ENCODE results near the gene STK33.
A peak's percentile ranks its signal among the peaks of the same experiment; 100 is the strongest.
"Not testable (repeated sequence)": the region's sequence is repeated elsewhere in the genome, so short reads cannot be mapped to it uniquely, and the experiment has no call there.

The STK33 gene

DNA sequence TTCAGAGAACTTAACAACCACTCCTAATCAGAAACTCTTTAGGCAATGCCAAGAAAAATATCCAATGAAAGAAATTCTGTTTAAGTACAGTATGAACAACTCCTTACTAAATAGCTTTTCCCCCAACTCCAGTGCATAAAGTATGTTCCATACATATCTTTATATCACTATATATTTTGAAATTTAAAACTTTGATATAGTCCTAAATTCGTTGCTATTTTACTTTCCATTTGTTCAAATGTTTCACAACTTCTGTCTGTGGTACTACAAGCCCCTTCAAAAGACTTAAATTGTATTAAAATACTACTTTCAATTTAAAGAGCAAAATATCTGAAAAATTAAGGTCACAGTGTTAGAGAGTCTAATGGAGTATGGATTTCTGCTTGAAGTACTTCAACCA lies 52.6 kb downstream of the STK33 start:
- no peak for DNase-seq

DNA sequence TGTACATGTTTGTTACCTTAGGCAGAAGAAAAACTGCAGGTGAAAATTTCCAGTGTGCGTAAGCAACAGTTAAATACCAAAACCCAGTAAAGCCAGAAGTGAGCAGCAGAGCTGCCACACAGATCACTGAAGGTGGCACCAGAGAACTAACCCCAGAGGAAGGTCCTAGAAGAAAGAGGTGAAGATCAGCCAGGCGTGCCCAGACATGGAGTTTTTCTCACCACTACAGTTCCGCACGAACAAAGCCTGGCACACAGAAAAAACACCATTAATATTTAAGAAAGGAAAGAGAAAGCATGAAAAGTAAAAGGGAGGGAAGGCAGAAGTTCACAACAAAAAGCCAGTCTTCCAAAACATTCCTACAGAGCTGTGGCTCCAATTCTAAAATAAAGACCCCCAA lies 60.7 kb downstream of the STK33 start:
- no peak for DNase-seq

DNA sequence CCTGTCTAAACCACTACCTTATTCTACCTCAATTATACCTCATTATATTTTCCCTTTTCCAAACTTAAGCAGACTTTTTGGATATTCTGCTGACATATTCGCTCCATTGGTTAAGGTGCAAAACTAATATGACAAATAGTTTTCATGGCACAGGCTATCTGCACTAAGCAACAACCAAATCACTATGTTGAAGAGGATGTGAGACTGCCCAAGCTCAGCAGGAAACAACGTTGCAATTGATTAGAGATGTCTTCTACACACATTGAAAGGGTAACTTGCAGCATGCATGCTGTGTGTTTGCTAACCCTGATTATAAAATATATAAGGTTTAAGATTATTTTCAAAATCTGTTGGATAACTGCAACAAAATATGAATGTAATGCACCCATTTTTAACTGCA lies 61.6 kb downstream of the STK33 start:
- DNase-seq: no peak

DNA sequence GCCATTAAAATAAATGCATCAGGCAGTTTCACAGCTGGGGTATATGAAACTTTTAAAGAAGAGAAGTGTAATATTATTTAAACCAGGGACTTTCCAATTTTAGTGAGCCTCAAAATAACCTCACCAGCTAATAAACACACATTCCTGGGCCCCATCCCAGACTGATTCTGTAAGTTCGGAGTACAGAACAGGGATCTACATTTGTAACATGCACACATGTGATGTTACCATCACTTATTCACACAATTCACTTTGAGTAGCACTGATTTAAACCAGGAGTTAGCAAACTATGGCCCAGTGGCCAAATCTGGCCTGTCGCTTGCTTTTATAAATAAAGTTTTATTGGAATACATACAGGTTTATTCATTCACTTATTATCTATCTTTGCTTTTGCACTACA lies 62.0 kb downstream of the STK33 start:
- DNase-seq: no peak

DNA sequence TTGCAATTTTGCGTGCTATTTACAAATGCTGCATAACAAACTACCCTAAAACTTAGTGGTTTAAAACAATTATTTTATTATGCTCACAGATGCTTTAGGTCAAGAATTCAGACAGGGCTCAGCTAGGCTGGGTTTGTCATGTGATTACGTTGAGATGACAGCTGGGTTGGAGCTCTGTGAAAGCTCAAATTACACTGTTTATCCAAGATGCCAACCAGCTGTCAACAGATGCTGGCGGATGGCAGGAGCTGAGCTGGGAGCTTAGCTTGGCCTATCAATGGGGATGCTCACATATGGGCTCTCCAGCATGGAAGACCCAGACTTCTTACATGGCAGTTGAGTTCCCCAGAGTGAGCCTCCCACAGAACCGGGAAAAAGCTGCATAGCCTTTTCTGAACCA lies 62.7 kb downstream of the STK33 start:
- DNase-seq: no peak

DNA sequence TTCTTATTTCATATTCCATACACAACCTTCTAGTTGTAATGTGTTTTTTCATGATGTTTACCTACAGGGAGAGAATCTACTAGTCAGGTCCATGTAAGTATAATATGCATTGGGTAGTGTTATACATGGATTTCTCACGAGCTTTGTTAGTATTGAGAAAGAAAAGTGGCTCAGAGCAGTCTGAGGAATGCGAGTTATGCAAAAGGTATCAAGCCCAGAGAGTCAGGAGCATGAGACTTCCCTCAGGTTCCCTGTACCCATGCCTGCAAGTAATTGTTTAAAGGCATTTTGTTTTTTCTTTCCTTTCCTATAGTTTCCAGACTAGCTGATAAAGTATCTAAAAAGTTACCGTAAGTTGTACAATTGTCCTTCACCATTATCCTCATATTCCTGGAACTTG lies 66.1 kb downstream of the STK33 start:
- no peak for DNase-seq

DNA sequence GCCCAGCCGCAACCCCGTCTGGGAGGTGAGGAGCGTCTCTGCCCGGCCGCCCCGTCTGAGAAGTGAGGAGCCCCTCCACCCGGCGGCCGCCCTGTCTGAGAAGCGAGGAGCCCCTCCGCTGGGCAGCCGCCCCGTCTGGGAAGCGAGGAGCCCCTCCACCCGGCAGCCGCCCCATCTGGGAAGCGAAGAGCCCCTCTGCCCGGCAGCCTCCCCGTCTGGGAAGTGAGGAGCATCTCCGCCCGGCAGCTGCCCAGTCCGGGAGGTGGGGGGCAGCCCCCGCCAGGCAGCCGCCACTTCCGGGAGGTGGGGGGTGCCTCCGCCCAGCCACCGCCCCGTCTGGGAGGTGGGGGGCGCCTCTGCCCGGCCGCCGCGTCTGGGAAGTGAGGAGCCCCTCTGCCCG lies 70.6 kb downstream of the STK33 start:
- DNase-seq: no peak

DNA sequence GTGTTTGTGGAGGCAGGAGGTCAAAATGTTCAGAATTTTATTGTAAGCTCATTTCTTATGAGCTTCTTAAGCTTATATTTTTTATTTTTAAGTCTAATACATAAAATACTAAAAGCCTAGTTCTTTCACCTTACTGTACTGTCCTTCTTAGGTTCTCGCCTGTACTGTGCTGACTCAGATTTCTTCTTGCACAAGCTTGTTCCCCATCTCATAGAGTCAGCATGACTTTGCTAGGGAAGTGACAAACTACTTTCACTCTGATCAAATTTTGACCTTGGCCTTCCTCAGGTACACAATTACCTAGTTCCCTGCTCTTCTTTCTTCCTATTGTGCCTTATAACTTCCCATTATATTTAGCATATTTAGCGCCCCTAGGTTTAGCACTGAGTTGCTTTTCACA lies 81.5 kb downstream of the STK33 start:
- DNase-seq: peak; percentile 7 to 43 (median 33)

DNA sequence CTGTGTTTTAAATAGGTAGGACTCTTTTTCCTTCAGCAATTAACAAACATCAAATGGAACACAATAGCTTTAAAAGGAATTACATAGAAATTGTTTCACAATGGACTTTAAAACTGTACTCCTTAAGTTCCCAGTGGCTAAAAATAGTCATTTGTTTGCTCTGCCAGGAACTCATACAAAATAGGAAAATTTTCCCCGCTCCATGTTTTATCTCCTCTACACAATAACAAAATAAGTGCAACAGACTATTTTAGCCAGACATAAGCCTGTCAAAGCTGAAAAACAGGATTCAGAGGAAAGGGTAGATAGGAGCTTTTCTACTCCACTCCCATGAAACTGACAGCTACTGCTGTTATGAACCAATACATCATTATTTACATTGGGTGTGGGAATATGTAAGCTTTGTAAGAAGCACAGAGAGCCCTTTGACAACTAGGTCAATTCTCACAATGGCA lies 90.1 kb downstream of the STK33 start:
- no peak for DNase-seq

DNA sequence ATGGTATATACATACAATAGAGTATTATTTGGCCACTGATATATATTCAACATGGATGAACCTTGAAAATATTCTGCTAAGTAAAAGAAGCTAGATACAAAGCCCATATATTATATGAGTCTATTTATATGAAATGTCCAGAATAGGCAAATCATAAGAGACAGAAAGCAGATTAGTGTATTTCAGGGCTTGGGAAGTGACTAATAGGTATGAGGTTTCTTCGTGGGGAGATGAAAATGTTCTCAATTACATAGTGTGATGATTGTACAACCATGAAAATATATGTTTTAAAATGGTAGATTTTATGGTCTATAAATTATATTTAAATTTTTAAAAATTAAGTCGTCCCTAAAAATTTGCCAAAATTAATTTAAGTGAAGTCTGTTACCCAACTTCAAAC lies 92.2 kb downstream of the STK33 start:
- DNase-seq: no peak

DNA sequence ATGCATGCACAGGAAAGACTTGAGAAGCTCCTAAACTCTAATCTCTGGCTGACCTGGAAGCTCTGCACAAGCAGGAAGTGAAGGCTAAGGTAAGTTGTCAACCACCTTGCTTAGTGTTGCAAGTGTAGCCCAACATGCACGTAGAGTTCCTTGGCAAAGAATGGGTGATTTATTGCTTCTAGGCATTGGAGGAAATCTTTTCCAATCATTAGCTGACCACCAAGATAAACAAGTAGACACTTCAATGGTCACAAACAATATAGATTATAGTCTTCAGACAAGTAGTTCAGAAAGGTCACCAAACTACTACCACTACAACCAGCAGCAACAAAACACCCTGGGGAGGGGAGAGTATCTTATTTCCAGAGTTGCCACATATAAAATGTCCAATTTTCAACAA lies 105.6 kb downstream of the STK33 start:
- DNase-seq: no peak

DNA sequence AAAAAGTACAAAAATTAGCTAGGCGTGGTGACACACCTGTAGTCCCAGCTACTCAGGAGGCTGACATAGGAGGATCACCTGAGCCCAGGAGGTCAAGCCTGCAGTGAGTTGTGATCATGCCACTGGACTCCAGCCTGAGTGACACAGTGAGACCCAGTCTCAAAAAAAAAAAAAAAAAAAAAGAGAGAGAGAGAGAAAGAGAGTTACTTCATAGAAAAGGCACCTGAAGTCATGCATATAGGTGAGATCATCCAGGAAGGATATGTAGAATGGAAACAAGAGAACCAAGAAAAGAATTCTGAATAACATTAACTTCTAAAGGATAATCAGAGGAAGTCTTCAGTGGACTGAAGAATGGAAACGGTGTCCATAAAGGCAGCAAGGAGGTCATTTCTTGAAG lies 106.8 kb downstream of the STK33 start:
- DNase-seq: no peak

DNA sequence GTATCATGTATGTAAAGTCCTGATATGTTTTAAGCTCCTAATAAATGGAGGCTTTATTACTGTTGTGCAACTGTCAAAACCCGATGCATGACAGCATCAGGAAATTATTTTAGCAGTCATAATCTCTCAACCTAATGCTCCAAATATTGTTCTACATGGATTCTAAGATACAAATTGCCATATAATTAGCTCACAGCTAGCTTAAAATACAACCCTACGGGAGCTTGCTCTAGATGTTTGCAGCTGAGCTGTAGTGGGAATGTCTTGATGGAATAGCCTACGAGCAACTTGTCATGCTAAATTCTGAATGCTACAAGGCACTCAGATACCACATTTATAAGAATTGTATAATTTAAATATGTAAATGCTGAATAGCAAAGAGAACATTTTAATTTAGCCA lies 109.8 kb downstream of the STK33 start:
- DNase-seq: no peak

DNA sequence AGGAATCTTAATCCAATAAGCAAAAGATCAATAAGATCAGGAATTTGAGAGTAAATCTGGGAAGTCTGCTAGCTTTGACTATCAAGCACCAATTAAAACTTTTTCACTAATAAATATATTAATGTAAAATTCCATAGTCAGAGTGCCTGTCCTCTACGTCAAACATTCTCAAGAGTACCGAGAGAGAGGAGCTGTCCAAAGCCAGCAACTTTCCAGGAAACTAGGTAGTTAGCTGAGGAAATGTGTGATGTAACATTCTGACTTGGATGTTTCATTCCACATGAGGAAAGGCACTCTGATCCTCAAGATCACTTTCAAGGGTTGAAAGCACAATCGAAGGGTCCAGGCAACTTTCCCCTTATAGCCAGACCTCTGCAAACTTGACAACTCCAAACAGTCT lies 113.2 kb downstream of the STK33 start:
- no peak for DNase-seq

DNA sequence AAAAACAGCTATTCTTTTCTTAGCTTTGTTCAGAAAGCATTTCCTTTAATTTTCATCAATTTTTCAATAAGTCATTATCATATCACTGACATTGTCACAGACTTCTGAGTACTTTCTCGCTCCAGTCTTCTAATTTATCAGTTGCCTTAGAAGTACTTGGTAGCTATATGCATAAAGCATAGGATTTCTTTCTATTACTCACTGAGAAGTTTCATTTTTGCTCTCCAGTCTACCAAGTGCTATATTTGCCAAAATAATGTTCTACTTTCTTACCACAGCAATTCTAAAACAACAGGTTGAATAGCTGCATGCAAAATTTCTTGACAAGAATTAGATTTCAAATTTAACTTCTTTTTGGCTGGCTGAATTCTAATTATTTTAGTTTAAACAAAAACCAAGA lies 116.3 kb downstream of the STK33 start:
- DNase-seq: no peak

DNA sequence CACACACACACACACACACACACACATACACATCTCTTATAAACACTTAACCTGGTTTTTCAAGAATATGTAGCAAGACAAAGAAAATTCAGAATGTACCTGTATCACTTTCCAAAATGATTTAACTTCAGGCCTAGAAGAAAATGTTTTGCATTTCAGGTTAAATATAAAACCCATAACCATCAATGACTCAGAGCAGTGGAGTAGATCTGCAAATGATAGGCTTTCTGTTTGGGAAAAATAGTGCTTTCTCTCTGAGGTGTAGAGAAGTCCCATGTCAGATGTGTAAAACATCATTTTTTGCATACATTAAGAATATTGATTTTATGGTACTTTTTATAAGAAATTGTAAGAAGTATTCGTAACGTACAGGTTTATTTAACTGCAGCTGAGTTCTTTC lies 116.9 kb downstream of the STK33 start:
- no peak for DNase-seq

DNA sequence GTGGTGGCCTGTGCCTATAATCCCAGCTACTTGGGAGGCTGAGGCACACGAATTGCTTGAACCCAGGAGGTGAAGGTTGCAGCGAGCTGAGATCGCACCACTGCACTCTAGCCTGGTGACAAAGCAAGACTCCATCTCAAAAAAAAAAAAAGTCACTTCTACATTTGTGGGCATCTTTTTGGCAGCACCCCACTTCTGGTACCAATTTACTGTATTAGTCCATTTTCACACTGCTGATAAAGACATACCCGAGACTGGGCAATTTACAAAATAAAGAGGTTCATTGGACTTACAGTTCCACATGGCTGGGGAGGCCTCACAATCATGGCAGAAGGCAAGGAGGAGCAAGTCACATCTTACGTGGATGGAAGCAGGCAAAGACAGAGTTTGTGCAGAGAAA lies 126.2 kb downstream of the STK33 start:
- not testable (repeated sequence) for DNase-seq

DNA sequence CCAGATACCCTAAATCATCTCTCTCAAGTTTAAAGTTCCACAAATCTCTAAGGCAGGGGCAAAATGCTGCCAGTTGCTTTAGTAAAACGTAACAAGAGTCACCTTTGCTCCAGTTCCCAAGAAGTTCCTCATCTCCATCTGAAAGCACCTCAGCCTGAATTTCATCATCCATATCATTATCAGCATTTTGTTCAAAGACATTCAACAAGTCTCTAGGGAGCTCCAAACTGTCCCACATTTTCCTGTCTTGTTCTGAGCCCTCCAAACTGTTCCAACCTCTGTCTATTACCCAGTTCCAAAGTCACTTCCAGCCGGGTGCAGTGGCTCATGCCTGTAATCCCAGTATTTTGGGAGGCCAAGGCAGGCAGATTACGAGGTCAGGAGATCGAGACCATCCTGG lies 126.7 kb downstream of the STK33 start:
- not testable (repeated sequence) for DNase-seq

DNA sequence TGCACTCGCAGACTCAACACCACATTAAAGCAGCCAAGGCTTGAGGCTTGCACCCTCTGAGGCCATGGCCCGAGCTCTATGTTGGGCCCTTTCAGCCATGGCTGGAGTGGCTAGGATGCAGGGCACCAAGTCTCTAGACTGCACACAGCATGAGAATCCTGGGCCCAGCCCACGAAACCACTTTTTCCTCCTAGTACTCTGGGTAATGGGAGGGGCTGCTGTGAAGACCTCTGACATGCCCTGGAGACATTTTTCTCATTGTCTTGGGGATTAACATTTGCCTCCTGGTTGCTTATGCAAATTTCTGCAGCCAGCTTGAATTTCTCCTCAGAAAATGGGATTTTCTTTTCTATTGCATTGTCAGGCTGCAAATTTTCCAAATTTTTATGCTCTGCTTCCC lies 127.1 kb downstream of the STK33 start:
- not testable (repeated sequence) for DNase-seq

DNA sequence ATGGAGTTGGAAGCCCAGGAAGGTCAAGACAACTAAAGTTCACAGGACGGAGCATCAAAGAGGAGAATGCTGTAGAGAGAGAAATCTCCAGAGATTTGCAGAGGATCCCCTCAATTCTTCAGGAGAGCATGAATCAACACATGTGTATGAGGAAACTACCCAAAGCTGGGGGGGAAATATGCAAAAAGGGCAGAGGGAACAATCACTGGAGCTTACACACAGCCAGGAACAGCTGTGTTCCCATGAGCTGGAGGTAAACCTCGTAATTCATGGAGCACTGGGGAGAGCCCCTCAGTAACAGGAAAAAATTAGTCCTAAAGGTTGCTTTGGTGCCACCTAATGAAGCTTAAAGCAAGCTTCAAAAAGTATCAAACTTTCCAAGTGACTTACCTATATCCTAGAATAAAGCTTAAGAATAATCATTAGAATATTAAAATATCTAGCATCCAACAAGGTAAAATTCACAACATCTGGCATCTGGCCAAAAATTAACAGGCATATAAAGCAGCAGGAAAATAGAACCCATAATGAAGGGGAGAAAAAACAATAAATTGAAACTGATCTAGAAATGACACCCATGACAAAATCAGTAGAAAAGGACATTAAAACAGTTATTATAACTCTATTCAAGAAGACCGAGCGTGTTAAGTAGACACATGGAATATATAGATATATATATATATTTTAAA lies 134.2 kb downstream of the STK33 start:
- no peak for DNase-seq

DNA sequence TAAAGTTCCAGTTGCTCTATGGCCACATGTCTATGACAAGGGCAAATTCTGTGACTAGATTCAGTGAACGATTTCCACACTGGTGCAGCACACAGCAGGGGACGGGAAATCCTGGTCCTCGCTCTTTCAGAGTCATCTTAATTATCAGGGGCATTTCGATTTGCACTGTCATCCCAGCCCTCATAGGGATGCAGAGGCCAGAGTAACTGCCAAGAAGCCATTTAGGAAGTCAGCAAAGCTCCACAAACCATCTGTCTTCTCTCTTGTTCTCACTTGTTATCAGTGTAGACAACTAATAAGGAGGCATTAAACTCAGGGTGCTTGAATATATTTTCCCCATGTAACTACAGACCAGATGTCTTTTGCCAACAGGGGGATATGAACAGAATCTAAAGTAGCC lies 151.7 kb downstream of the STK33 start:
- DNase-seq: no peak

DNA sequence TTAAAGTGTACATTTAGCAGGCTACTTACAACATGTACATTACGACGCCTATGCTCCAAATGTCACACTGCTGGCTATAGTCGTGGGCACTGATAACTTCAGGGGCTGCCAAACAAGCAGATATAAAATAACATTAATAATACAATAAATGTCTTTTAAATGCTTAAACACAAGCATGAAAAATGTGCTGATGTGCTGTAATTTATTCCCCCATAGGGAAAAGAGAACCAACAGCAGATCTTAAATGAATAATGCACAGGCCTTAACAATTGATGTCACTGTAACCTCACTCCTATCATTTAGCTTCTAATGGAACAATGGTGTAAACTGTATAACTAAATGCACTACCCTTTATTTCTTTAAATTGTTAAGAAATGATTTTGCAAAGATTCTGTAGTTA lies 153.4 kb downstream of the STK33 start:
- no peak for DNase-seq

DNA sequence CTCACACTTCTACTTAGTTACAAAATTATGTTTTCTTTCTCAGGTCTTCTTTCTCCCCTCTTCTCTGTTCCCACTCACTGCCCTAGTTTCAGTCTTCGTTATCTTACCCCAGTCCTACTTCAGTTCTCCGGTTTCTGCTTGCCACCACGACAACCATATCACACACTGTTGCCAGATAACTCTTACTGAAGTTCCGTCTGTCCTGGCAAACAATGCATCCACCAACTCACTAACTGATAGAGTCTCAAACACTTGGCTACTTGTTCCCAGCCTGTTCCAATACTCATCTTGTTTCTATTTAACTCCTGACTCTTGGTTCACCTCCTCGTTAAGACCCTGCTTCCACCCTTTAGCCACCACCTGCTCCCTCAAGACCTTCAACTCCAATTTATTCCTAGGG lies 164.5 kb downstream of the STK33 start:
- no peak for DNase-seq

DNA sequence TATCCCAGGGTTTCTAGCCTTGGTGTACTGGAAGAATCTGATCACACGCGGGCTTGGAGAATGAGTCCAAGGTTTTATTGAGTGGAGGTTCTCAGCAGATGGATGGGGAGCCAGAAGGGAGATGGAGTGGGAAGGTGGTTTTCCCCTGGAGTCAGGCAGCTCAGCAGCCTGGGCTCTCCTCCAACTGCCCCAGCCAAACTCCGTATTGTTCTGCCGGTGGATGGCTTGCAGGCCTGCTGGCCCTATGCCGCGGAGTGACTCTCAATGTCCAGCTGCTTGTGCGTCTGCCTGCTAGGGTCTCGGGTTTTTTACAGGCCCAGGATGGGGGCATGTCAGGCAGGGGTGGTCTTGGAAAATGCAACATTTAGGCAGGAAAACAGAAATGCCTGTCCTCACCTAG lies 168.0 kb downstream of the STK33 start:
- DNase-seq: no peak

DNA sequence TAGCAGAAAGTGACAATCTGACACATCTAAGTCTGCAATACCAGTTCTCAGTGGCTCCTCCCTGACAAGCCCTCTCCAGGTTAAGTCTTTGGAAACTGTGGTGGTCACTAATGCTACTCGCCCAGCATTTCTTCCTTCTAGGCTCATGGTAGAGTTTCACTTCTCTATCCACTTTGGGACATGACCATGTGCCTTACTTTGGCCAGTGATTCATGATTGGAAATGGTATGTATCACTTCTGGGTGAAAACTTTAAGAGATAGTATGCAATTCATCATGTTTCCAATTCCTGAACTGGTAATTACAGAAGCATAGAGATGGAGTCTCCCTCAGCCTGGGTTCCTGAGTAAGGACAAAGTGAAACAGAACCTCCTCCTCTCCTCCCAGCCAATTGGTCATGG lies 178.8 kb downstream of the STK33 start:
- DNase-seq: peak; percentile 49 to 81 (median 77)

All from suppressor macrophage treated with lipopolysaccharide for 1 hour (primary cell).